Hepatocyte (in vitro differentiated cells): Measurements from ENCODE around the gene ABCC11. TPM values are rescaled to one million over a fixed set of nuclear protein-coding genes. Genes with fewer than 3 reads are reported as not detected.

Experiments used
- DNase-seq: peaks from one replicate; pipeline ENCODE4 v3.0.0-alpha.2; 2016; ENCODE audit warnings: low spot score
- H2AFZ ChIP-seq: fragments of 200-600 bp; sonication (generic); 2 replicates; pipeline ENCODE4 v1.6.0; 2016; ENCODE audit warnings: antibody characterized with exemption, mild to moderate bottlenecking
- H3K27ac ChIP-seq: fragments of 200-600 bp; sonication (generic); 2 replicates; pipeline ENCODE4 v1.5.1; 2016; ENCODE audit warnings: mild to moderate bottlenecking
- H3K27me3 ChIP-seq: fragments of 200-600 bp; sonication (generic); 2 replicates; pipeline ENCODE4 v1.6.1; 2016
- H3K36me3 ChIP-seq: fragments of 200-600 bp; sonication (generic); replicated peaks from 2 replicates; pipeline ENCODE4 v1.5.1; 2016; ENCODE audit warnings: low read depth; ENCODE audit not compliant: insufficient read depth
- H3K4me1 ChIP-seq: fragments of 200-600 bp; sonication (generic); 2 replicates; pipeline ENCODE4 v1.5.1; 2016; ENCODE audit warnings: mild to moderate bottlenecking, moderate library complexity; ENCODE audit not compliant: insufficient read depth
- H3K4me2 ChIP-seq: fragments of 200-600 bp; sonication (generic); 2 replicates; pipeline ENCODE4 v1.6.0; 2016
- H3K4me3 ChIP-seq: fragments of 200-600 bp; sonication (generic); 2 replicates; pipeline ENCODE4 v1.5.1; 2016; ENCODE audit warnings: mild to moderate bottlenecking
- H3K79me2 ChIP-seq: fragments of 200-600 bp; sonication (generic); 2 replicates; pipeline ENCODE4 v1.6.0; 2017; ENCODE audit warnings: mild to moderate bottlenecking
- H3K9me2 ChIP-seq: fragments of 200-600 bp; sonication (generic); replicated peaks from 2 replicates; pipeline ENCODE4 v1.6.0; 2017; ENCODE audit warnings: mild to moderate bottlenecking; ENCODE audit not compliant: insufficient read depth
- H3K9me3 ChIP-seq: fragments of 200-600 bp; sonication (generic); 2 replicates; pipeline ENCODE4 v1.5.1; 2016; ENCODE audit warnings: low read depth, mild to moderate bottlenecking
- H4K20me1 ChIP-seq: fragments of 200-600 bp; sonication (generic); 2 replicates; pipeline ENCODE4 v1.6.0; 2016; ENCODE audit warnings: mild to moderate bottlenecking; ENCODE audit not compliant: insufficient read depth, poor library complexity, severe bottlenecking
- CTCF ChIP-seq: fragments of 200-600 bp; sonication (generic); IDR thresholded peaks from 2 replicates; pipeline ENCODE4 v1.5.1; 2016; ENCODE audit warnings: antibody characterized with exemption, mild to moderate bottlenecking; ENCODE audit not compliant: poor library complexity
- EZH2 ChIP-seq: fragments of 200-600 bp; sonication (generic); IDR thresholded peaks from 2 replicates; pipeline ENCODE4 v1.6.1; 2016; ENCODE audit warnings: antibody characterized with exemption, mild to moderate bottlenecking, borderline replicate concordance
- EZH2phosphoT487 ChIP-seq: fragments of 200-600 bp; sonication (generic); IDR thresholded peaks from one replicate; pipeline ENCODE4 v1.6.1; 2018; ENCODE audit warnings: antibody characterized with exemption, mild to moderate bottlenecking, low read depth, moderate library complexity; ENCODE audit not compliant: unreplicated experiment, severe bottlenecking
- WGBS: methylation state at CpG from one replicate; pipeline ENCODE4 v1.1.6; 2016; ENCODE audit warnings: low lambda C conversion rate; ENCODE audit errors: missing lambda C conversion rate; 5-methylcytosine and 5-hydroxymethylcytosine counted together
- polyA plus RNA-seq: library from polyadenylated mRNA; unstranded; fragments of >200 nt; fragmentation: Nextera tagmentation; extraction: Ambion mirVana; gene quantifications from 2 replicates; pipeline ENCODE4 v1.2.1, GENCODE V29; 2016
- total RNA-seq: library from RNA; depleted of rRNA; stranded (reverse); fragments of >200 nt; gene quantifications from 2 replicates; pipeline ENCODE4 v1.2.3, GENCODE V29; 2014

The ABCC11 gene
- total and polyA plus RNA-seq, 2 experiments from 2014 or later = 0.50 to 2.0 TPM

- Histone ChIP-seq H3K4me1 (peaks cover 3% of the 10 kb centered on the region), H2AFZ (peak overlapping the region; percentile 35), H3K27me3 (no peaks in the 10 kb centered on the region), H3K36me3 (no peaks in the 10 kb centered on the region), H3K9me2 (no peaks in the 10 kb centered on the region), H3K9me3 (no peaks in the 10 kb centered on the region), H3K79me2 (no peaks in the 10 kb centered on the region), H3K4me3 (no peak overlapping the region), H3K27ac (peak overlapping the region; percentile 82), H3K4me2 (peak overlapping the region; percentile 64), H4K20me1 (no peaks in the 10 kb centered on the region)
- TF ChIP-seq CTCF (peak; percentile 94), EZH2phosphoT487 (no peak)
- DNase-seq = peak; percentile 79
- WGBS = 24% methylated on average over 16 of the region's 16 CpGs
Measured at GRCh38 chr16:48164907-48165715, 82.2 kb downstream of the ABCC11 start.

GRCh38 chr16:48162839-48163410 lies 84.4 kb downstream of the ABCC11 start:
- no peak overlapping the region for H2AFZ ChIP-seq
- no peak overlapping the region for H3K4me3 ChIP-seq
- no peaks in the 10 kb centered on the region for H3K9me3 ChIP-seq
- H3K27me3 ChIP-seq = no peaks in the 10 kb centered on the region
- no peak overlapping the region for H3K4me2 ChIP-seq
- no peaks in the 10 kb centered on the region for H4K20me1 ChIP-seq
- peaks cover 3% of the 10 kb centered on the region for H3K4me1 ChIP-seq
- H3K27ac ChIP-seq = no peak overlapping the region
- no peaks in the 10 kb centered on the region for H3K36me3 ChIP-seq
- no peak for TF ChIP-seq EZH2
- H3K79me2 ChIP-seq = no peaks in the 10 kb centered on the region
- no peak for DNase-seq
- no peaks in the 10 kb centered on the region for H3K9me2 ChIP-seq
- 79% methylated on average over 9 of the region's 9 CpGs for WGBS

- peaks cover 3% of the 10 kb centered on the region for H3K4me1 ChIP-seq
- 86% methylated on average over 4 of the region's 4 CpGs for WGBS
- H3K36me3 ChIP-seq = no peaks in the 10 kb centered on the region
Measured at GRCh38 chr16:48161906-48162305, 85.4 kb downstream of the ABCC11 start.

More at GRCh38 chr16:48161906-48162305, 85.4 kb downstream of the ABCC11 start:
- Histone ChIP-seq H3K27ac (no peak overlapping the region), H3K9me3 (no peaks in the 10 kb centered on the region), H3K27me3 (no peaks in the 10 kb centered on the region), H3K9me2 (no peaks in the 10 kb centered on the region), H3K4me2 (no peak overlapping the region), H3K79me2 (no peaks in the 10 kb centered on the region), H2AFZ (no peak overlapping the region), H3K4me3 (no peak overlapping the region), H4K20me1 (no peaks in the 10 kb centered on the region)
- no peak for TF ChIP-seq EZH2
- no peak for TF ChIP-seq EZH2phosphoT487
- no peak for TF ChIP-seq CTCF
- DNase-seq = no peak
